ENCODE measurements around the gene SVIL.
"Not testable (repeated sequence)": the region's sequence is repeated elsewhere in the genome, so short reads cannot be mapped to it uniquely, and the experiment has no call there.

The SVIL gene

DNA sequence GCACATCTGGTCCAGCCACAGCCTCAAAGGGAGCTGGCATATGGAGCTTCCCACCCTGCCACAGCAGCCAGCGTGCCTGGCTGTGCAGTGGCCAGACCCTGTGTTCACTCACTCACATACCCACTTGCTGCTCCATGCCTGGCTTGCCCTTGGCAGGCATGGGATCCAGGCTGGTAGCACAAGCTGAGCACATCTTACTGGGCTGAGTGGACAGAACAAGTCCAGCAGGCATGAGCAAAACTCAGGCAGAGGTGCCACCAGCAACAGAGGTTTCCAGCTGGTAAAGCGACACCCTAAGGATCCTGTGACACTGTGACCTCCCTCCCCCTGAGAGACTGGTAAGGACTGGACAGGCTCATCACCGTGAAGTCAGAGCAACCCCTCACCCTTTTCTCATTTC lies 25.1 kb downstream of the SVIL start:
- TF ChIP-seq, protein P1, sequence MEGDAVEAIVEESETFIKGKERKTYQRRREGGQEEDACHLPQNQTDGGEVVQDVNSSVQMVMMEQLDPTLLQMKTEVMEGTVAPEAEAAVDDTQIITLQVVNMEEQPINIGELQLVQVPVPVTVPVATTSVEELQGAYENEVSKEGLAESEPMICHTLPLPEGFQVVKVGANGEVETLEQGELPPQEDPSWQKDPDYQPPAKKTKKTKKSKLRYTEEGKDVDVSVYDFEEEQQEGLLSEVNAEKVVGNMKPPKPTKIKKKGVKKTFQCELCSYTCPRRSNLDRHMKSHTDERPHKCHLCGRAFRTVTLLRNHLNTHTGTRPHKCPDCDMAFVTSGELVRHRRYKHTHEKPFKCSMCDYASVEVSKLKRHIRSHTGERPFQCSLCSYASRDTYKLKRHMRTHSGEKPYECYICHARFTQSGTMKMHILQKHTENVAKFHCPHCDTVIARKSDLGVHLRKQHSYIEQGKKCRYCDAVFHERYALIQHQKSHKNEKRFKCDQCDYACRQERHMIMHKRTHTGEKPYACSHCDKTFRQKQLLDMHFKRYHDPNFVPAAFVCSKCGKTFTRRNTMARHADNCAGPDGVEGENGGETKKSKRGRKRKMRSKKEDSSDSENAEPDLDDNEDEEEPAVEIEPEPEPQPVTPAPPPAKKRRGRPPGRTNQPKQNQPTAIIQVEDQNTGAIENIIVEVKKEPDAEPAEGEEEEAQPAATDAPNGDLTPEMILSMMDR (IDR thresholded peaks at IDR 0.05; ENCODE audit: low read length, missing control alignments), result no peak
- DNase-seq (ENCODE audit: low read depth), result no peak
- no peak overlapping the region for H3K4me3 ChIP-seq (replicated peaks; ENCODE audit: low read depth, low read length)

DNA sequence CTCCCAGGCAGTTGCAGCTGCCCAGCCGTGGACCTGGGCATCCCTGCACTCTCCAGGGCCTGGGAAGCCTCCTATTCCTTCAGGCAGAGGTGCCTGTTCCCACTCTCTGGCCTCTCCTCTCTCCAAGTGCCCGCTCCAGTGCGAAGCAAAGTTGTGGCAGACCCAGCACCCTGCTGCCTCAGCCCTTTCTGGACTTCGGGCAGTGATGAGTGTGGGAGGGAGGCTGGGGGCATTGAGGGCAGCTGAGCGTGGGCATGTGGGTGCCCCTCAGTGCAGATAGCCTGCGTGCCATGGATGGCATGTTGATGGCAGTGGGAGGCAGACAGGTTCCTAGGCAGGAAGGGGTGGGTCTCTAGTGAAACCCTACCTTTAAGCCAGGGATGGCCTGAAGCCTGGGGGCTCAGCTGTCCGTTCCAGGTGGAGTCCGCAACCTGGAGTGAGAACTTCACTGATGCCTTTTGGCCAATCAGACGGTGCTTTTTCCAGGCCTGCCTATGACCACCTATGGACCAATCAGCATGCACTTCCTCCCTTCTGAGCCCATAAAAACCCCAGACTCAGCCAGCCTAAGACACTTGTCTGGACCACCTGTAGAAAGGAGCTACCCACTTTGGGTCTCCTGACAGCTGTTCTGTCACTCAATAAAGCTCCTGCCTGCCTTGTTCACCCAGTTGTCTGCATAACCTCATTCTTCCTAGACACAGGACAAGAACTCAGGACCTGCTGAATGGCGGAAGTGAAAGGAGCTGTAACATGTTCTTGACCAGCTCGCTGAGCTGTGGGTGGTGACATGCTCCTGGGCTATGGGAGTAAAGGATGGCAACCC lies 26.1 kb downstream of the SVIL start:
- TF ChIP-seq, protein P1 (IDR thresholded peaks at IDR 0.05; ENCODE audit: low read length, missing control alignments), result no peak

DNA sequence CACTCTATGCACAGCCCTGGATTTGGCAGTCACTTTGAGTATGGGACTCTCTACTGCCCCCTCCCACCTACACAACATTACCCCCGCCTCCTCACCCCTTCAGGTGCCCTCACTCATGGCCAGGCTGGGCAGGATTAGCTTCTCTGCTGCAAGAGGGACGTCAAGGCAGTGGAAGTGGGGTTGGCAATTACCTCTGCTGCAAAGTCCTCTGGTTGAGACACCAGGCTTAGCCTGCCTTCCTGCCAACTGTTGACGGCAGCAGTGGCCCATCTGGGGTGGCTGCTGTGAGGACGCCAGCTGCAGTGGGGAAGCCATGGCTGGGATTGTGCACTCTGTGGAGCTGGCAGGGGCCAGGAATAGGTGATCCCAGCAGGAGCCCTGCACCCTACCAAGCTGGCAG lies 26.7 kb downstream of the SVIL start:
- H3K4me3 ChIP-seq (replicated peaks; ENCODE audit: low read depth, low read length), result no peak overlapping the region
- no peak for DNase-seq (ENCODE audit: low read depth)
- TF ChIP-seq, protein P1 (IDR thresholded peaks at IDR 0.05; ENCODE audit: low read length, missing control alignments), result no peak

More for the DNA sequence above, 26.1 kb downstream of the SVIL start:
- DNase-seq (ENCODE audit: low read depth), result no peak
- no peak overlapping the region for H3K4me3 ChIP-seq (replicated peaks; ENCODE audit: low read depth, low read length)

DNA sequence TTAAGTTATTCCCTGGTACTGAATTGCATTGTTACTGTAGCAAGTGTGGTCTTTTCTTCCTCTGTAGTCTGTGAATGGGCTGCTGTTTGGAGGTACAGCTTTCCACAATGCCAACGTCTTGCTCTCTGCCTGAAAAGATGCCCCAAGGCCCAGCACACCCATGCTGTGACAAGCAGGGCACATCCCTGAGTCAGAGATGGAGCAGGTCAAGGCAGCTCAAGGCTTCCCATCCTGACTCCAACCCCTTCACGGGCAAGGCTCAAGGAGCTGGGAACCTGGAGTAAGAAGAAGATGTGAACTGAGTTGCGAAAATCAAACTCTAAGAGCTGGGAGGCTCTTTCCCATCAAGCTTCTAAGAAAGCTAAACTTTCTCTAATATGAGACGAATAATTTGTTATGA lies 27.2 kb downstream of the SVIL start:
- TF ChIP-seq, protein P1 (IDR thresholded peaks at IDR 0.05; ENCODE audit: low read length, missing control alignments), result no peak
- no peak for DNase-seq (ENCODE audit: low read depth)
- no peak overlapping the region for H3K4me3 ChIP-seq (replicated peaks; ENCODE audit: low read depth, low read length)

DNA sequence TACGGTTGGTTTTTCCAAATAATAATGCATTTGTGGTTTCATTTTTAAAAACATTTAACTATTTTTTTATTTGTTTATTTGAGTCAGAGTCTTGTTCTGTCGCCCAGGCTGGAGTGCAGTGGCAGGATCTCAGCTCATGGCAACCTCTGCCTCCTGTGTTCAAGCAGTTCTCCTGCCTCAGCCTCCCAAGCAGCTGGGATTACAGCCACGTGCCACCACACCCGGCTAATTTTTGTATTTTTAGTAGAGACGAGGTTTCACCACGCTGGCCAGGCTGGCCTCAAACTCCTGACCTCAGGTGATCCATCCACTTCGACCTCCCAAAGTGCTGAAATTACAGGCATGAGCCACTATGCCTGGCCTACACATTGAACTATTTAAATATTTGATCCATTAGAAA lies 28.1 kb downstream of the SVIL start:
- not testable (repeated sequence) for DNase-seq (ENCODE audit: low read depth); H3K4me3 ChIP-seq (replicated peaks; ENCODE audit: low read depth, low read length)

DNA sequence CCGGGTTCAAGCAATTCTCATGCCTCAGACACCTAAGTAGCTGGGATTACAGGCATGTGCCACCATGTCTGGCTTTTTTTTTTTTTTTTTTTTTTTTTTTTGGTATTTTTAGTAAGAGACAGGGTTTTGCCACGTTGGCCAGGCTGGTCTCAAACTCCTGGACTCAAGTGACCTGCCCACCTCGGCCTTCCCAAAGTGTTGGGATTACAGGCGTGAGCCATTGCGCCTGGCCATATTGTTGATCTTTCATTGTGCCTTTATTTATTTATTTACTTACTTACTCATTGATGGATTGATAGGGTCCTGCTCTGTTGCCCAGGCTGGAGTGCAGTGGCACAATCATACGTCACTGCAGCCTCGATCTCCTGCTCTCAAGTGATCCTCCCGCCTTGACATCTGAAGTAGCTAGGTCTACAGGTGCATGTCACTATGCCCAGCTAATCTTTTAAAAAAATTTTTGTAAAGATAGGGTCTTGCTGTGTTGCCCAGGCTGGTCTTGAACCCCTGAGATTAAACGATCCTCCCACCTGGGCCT lies 30.4 kb downstream of the SVIL start:
- DNase-seq (ENCODE audit: low read depth), result no peak
- TF ChIP-seq, protein P1 (IDR thresholded peaks at IDR 0.05; ENCODE audit: low read length, missing control alignments), result no peak
- H3K4me3 ChIP-seq (replicated peaks; ENCODE audit: low read depth, low read length), result no peak overlapping the region

DNA sequence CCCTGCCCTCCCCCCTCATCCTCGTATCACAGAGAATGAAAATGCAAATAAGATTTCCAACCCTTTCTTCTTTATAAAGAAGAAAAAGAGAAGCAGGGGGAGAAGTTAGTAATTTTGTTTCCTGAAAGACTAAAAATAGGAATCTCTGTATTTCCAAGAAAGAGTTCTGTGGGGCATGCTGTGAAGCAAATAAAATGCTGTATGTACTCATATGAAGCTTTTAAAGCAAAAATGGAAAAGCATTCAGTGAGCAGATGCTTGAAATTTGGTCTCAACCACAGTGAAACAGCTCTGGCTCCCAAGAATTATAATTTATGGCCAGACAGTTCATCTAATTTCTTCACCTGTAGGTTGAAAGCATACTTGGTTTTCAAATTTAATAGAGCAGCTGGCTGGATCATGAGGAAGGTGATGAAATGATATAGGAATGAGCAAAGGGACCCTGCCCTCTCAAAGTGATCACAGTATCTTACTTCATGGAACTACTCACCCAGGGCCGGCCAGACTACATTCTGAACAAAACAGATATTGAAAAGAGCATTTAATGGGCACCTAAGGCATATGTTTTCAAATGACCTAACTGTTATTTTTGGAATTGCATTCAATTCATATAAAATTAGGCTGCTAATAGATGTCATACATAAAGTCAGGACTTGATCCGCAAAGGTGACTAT lies 31.4 kb downstream of the SVIL start:
- DNase-seq (ENCODE audit: low read depth), result no peak
- TF ChIP-seq, protein P1 (IDR thresholded peaks at IDR 0.05; ENCODE audit: low read length, missing control alignments), result no peak

More for the DNA sequence above, 31.4 kb downstream of the SVIL start:
- H3K4me3 ChIP-seq (replicated peaks; ENCODE audit: low read depth, low read length), result no peak overlapping the region

Data from fibroblast of pulmonary artery (primary cell).